HFF-Myc (cell line): ENCODE measurements around the gene PCP2.

Source experiments
- DNase-seq: peaks from one replicate; pipeline ENCODE4 v3.0.0-alpha.2; 2011; ENCODE audit warnings: low read depth; ENCODE audit errors: extremely low read depth
- H3K4me3 ChIP-seq: replicated peaks from 2 replicates; pipeline ENCODE4 v1.5.1; 2011; ENCODE audit warnings: low read depth, mild to moderate bottlenecking, control low read depth, low read length
- CTCF ChIP-seq: IDR thresholded peaks from 2 replicates; pipeline ENCODE4 v1.5.1; 2012; ENCODE audit warnings: mild to moderate bottlenecking, low read depth, low read length, control low read depth; ENCODE audit errors: missing control alignments

Gene PCP2

GRCh38 chr19:7670790-7671189 lies 37.3 kb upstream of the PCP2 start:
- no peak overlapping the region for H3K4me3 ChIP-seq
- DNase-seq = no peak
- TF ChIP-seq CTCF = no peak

DNA sequence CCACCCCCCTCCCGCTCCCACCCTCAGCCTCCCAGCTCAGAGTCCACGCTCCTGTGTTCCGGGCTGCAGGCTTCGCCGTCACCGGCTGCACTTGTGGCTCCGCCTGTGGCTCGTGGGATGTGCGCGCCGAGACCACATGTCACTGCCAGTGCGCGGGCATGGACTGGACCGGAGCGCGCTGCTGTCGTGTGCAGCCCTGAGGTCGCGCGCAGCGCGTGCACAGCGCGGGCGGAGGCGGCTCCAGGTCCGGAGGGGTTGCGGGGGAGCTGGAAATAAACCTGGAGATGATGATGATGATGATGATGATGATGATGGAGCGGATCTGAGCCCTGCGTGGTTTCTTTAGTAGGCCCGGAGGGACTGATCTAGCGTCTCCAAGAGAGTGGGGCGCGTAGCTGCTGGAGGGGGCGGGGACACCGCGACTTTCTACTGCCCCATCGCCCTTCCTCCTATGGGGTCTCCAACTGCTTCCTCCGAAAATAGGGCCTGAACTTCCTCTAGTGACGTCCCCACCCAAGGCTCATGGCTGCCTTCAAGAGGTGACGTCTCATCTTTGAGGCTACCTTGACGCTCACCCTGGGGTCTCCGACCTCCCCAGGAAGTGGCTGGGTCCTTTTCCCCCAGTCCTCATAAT lies 36.7 kb upstream of the PCP2 start:
- TF ChIP-seq CTCF = no peak
- DNase-seq = no peak
- H3K4me3 ChIP-seq = no peak overlapping the region

DNA sequence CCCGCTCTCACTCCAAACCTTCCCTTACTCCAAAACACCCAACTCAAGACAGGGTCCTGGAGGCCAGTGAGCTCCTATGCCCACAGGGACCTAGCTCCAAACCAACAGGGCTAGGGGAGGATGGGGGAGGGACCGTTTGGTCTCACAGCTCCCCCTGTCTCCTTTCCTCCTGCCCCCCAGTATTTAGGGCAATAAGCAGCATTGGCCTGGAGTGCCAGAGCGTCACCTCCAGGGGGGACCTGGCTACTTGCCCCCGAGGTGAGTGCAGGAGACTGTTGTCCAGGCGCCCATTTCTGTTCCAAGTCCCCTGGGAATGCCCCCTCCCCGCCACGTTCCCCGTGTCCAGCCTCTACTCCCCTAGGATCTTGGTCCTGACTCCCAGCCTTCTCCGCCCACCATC lies 36.1 kb upstream of the PCP2 start:
- no peak for TF ChIP-seq CTCF
- no peak for DNase-seq
- H3K4me3 ChIP-seq = no peak overlapping the region

- TF ChIP-seq CTCF = no peak
- no peak within 1 kb of the TSS for H3K4me3 ChIP-seq
- no peak for DNase-seq
These were observed 35.3 kb upstream of the PCP2 start, which contains the start of gene RETN for GRCh38 chr19:7668842-7669241. Gene RETN, plus strand, starts transcription at chr19:7669049. Its CDS starts 278 bp downstream, at chr19:7669327.

DNA sequence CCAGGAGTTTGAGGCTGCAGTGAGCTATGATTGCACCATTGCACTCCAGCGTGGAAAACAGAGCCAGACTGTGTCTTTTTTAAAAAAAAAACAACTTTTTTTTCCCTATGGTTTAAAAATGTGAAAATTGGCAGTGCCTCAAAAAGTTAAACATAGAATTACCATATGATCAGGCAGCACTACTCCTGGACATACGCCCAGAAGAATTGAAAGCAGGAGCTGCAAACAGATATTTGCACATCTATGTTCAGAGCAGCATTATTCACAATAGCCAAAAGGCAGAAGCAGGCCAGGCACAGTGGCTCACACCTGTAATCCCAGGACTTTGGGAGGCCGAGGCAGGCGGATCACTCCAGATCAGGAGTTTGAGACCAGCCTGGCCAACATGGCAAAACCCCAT lies 31.6 kb upstream of the PCP2 start:
- no peak for TF ChIP-seq CTCF
- no peak overlapping the region for H3K4me3 ChIP-seq
- DNase-seq = no peak

GRCh38 chr19:7663706-7664105 lies 30.2 kb upstream of the PCP2 start:
- H3K4me3 ChIP-seq = no peak overlapping the region
- no peak for TF ChIP-seq CTCF
- no peak for DNase-seq

DNA sequence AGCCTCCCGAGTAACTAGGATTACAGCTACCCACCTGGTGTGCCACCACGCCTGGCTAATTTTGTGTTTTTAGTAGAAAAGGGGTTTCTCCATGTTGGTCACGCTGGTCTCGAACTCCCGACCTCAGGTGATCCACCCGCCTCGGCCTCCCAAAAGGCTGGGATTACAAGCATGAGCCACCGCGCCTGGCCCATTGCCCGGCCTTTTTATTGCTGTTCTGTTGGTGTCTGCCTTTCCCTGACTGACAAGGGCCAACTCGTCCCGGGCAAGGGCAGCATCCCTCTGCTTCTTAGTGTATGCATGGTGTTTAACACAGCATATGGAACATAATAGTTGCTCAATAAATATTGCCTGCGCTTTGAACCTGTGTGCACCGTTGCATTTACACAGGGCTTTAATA lies 29.1 kb upstream of the PCP2 start:
- no peak for DNase-seq
- H3K4me3 ChIP-seq = no peak overlapping the region

More for the DNA sequence above, 29.1 kb upstream of the PCP2 start:
- TF ChIP-seq CTCF = no peak
